Body of pancreas (tissue), 4 donors: ENCODE results near the gene WWTR1.

Source experiments
- CTCF ChIP-seq, 7 experiments: fragments of 450-650 bp in 4 of 7; fragments of 200-600 bp in 3 of 7; sonication (generic) in 3 of 7; IDR thresholded peaks; one replicate each; pipeline ENCODE4 v1.5.1; 2016 to 2019; ENCODE audit warnings: antibody characterized with exemption in 7 of 7
- POLR2A ChIP-seq, 3 donors: fragments of 450-650 bp; IDR thresholded peaks; one replicate each; pipeline ENCODE4 v1.6.1; 2016; ENCODE audit warnings: antibody characterized with exemption in 3 of 3, mild to moderate bottlenecking in 2 of 3

GRCh38 chr3:149673393-149673792, 15.6 kb upstream of the WWTR1 start:
- TF ChIP-seq CTCF (IDR thresholded peaks at IDR 0.05) (no peak), POLR2A (IDR thresholded peaks at IDR 0.05) (no peak)
